K562 (cell line): ENCODE results near the gene SYNGR4. TPM values are rescaled to one million over a fixed set of nuclear protein-coding genes. Genes with fewer than 3 reads are reported as not detected.
A peak's percentile ranks its signal among the peaks of the same experiment; 100 is the strongest.

Source experiments
- CBFA2T2 ChIP-seq: fragments of 450-650 bp; conservative IDR thresholded peaks from 2 replicates; pipeline ENCODE4 v1.6.1; 2017; ENCODE audit warnings: mild to moderate bottlenecking
- CBX3 ChIP-seq, 2 experiments: IDR thresholded peaks; 1 replicate in 1 of 2; 2 replicates in 1 of 2; pipeline ENCODE4 v1.6.1; 2012; ENCODE audit warnings: inconsistent platforms in 2 of 2, low read length in 2 of 2, borderline replicate concordance in 1 of 2, control low read depth in 1 of 2
- CCNT2 ChIP-seq: IDR thresholded peaks from 2 replicates; pipeline ENCODE4 v1.6.1; 2011; ENCODE audit warnings: borderline replicate concordance, low read depth, mild to moderate bottlenecking, moderate library complexity, mixed read lengths, low read length; ENCODE audit not compliant: insufficient read length; ENCODE audit errors: extremely low read depth
- CHD7 ChIP-seq: fragments of 200-600 bp; sonication (generic); IDR thresholded peaks from one replicate; pipeline ENCODE4 v1.6.1; 2012; ENCODE audit warnings: mild to moderate bottlenecking, low read depth, low read length, inconsistent platforms
- CTBP1 ChIP-seq: fragments of 450-650 bp; IDR thresholded peaks from 2 replicates; pipeline ENCODE4 v1.6.1; 2016; ENCODE audit warnings: borderline replicate concordance
- FOXK1 ChIP-seq: sonication (generic); formaldehyde crosslinking; IDR thresholded peaks from 2 replicates; pipeline ENCODE4 v1.8.0; 2022; ENCODE audit warnings: missing genetic modification reagents, mild to moderate bottlenecking, borderline replicate concordance
- HDGF ChIP-seq: fragments of 450-650 bp; IDR thresholded peaks from 2 replicates; pipeline ENCODE4 v1.6.1; 2016
- HLTF ChIP-seq: fragments of 450-650 bp; IDR thresholded peaks from 2 replicates; pipeline ENCODE4 v1.6.1; 2016
- HMBOX1 ChIP-seq: sonication (generic); IDR thresholded peaks from 2 replicates; pipeline ENCODE4 v1.6.1; 2016
- LCOR ChIP-seq: sonication (generic); formaldehyde crosslinking; IDR thresholded peaks from 2 replicates; pipeline ENCODE4 v1.8.0; 2022; ENCODE audit warnings: mild to moderate bottlenecking, missing genetic modification reagents
- MBD2 ChIP-seq: sonication (generic); IDR thresholded peaks from 2 replicates; pipeline ENCODE4 v1.6.1; 2016; ENCODE audit warnings: low read depth, borderline replicate concordance
- TAF7 ChIP-seq: fragments of 450-650 bp; IDR thresholded peaks from 2 replicates; pipeline ENCODE4 v1.6.1; 2016; ENCODE audit warnings: missing genetic modification characterization, missing compliant biosample characterization
- ZBTB17 ChIP-seq: fragments of 450-650 bp; formaldehyde crosslinking; IDR thresholded peaks from 2 replicates; pipeline ENCODE4 v1.4.0; 2020; ENCODE audit warnings: mild to moderate bottlenecking
- ZFX ChIP-seq: sonication (generic); formaldehyde crosslinking; IDR thresholded peaks from 2 replicates; pipeline ENCODE4 v1.8.0; 2022; ENCODE audit warnings: mild to moderate bottlenecking, missing genetic modification reagents, moderate library complexity
- ZNF589 ChIP-seq: fragments of 200-800 bp; sonication (Bioruptor generic); IDR thresholded peaks from 2 replicates; pipeline ENCODE4 v1.6.1; 2016; ENCODE audit warnings: low read depth, missing genetic modification characterization, missing compliant biosample characterization
- polyA plus RNA-seq, 8 experiments: library from polyadenylated mRNA; depleted of rRNA in 4 of 8; stranded (reverse) in 5 of 8; unstranded in 3 of 8; fragments of >200 nt; fragmentation: Nextera tagmentation in 2 of 8; fragmentation: Illumina TruSeq in 1 of 8; extraction: Ambion mirVana in 2 of 8; extraction: Trizol in 1 of 8; gene quantifications; 2 replicates each; pipeline versions ENCODE4 v1.2.1 to v1.2.3, GENCODE V29; 2011 to 2014; ENCODE audit warnings: inconsistent platforms in 1 of 8, missing spikeins in 1 of 8
- total RNA-seq, 7 experiments: library from RNA; depleted of rRNA in 6 of 7; stranded (reverse); fragments of >200 nt in 6 of 7; fragmentation: Illumina TruSeq in 2 of 7; extraction: Trizol in 2 of 7; gene quantifications; 2 replicates each; pipeline versions ENCODE4 v1.2.1 to v1.2.3, GENCODE V29; 2011 to 2021; ENCODE audit warnings: low replicate concordance in 1 of 7

The SYNGR4 gene
- total and polyA plus RNA-seq, 9 of the 15 experiments (the other 6 are each of a cell fraction or from before 2014, with no cell fraction given), result 0.07 to 0.14 TPM; not detected in 7

- TF ChIP-seq CHD7 (no peak), CBFA2T2 (no peak), ZFX (peak; percentile 100), LCOR (CRISPR knock-in tag) (peak; percentile 85), FOXK1 (peak; percentile 94; the same call in 1 of the 2 replicates), HLTF (0 out of 2 replicates have a peak, but pooled peaks have one; percentile 70), ZBTB17 (no peak), ZNF589 (0 out of 2 replicates have a peak, but pooled peaks have one; percentile 50), CBX3 (IDR thresholded peaks at IDR 0.05; ENCODE audit: borderline replicate concordance in 1 of 2, low read length in 2 of 2) (no peak), HDGF (peak; percentile 64; the same call in 1 of the 2 replicates), HMBOX1 (no peak), CTBP1 (no peak), MBD2 (0 out of 2 replicates have a peak, but pooled peaks have one; percentile 14), CCNT2 (no peak), TAF7 (tag) (peak; percentile 73)
Observed at GRCh38 chr19:48390188-48391099, 26.3 kb downstream of the SYNGR4 start (continued).
